ENCODE results near the gene KIF18B.
"Not testable (repeated sequence)": the region's sequence is repeated elsewhere in the genome, so short reads cannot be mapped to it uniquely, and the experiment has no call there.

Gene KIF18B

GRCh38 chr17:44969144-44969780, 21.7 kb upstream of the KIF18B start:
- no peak for DNase-seq

- DNase-seq: peak; percentile 80
Measured at GRCh38 chr17:44968225-44969143, 20.9 kb upstream of the KIF18B start, which contains the start of gene C1QL1. C1QL1 (minus strand) TSS chr17:44968303; CDS start chr17:44968048, 255 bp downstream.

- no peak for DNase-seq
Measured at GRCh38 chr17:44967907-44968224, 20.3 kb upstream of the KIF18B start.

- no peak for DNase-seq
Measured at GRCh38 chr17:44967026-44967906, 19.7 kb upstream of the KIF18B start.

- no peak for DNase-seq
Measured at GRCh38 chr17:44966348-44967025, 18.9 kb upstream of the KIF18B start.

- DNase-seq: no peak
Measured at GRCh38 chr17:44965481-44966234, 18.1 kb upstream of the KIF18B start.

GRCh38 chr17:44961921-44962350, 14.4 kb upstream of the KIF18B start:
- no peak for DNase-seq

- DNase-seq: no peak
Measured at GRCh38 chr17:44960691-44961090, 13.1 kb upstream of the KIF18B start.

GRCh38 chr17:44959821-44960531, 12.4 kb upstream of the KIF18B start:
- DNase-seq: no peak

GRCh38 chr17:44956998-44957981, 9.7 kb upstream of the KIF18B start:
- DNase-seq: no peak

- DNase-seq: no peak
Measured at GRCh38 chr17:44955674-44956425, 8.3 kb upstream of the KIF18B start.

GRCh38 chr17:44952946-44953475, 5.4 kb upstream of the KIF18B start:
- DNase-seq: no peak

GRCh38 chr17:44948315-44948795, 782 bp upstream of the KIF18B start:
- DNase-seq: no peak

- not testable (repeated sequence) for DNase-seq
Measured at GRCh38 chr17:44945652-44946051, 1.9 kb downstream of the KIF18B start.

GRCh38 chr17:44942456-44942855, 5.1 kb downstream of the KIF18B start:
- peak; percentile 9 for DNase-seq

GRCh38 chr17:44941712-44942331, 5.8 kb downstream of the KIF18B start:
- DNase-seq: no peak

- no peak for DNase-seq
Measured at GRCh38 chr17:44940768-44941167, 6.8 kb downstream of the KIF18B start.

- no peak for DNase-seq
Measured at GRCh38 chr17:44940317-44940716, 7.3 kb downstream of the KIF18B start.
